Mesodermal cell (in vitro differentiated cells): ENCODE results near the gene OAS3. TPM values are rescaled to one million over a fixed set of nuclear protein-coding genes. Genes with fewer than 3 reads are reported as not detected.

ENCODE experiments used
- H3K27ac ChIP-seq: 2 replicates; pipeline ENCODE4 v1.7.0; 2013; ENCODE audit warnings: mild to moderate bottlenecking, low read depth, low read length, moderate library complexity; ENCODE audit not compliant: severe bottlenecking
- H3K36me3 ChIP-seq: 2 replicates; pipeline ENCODE4 v1.7.1; 2013; ENCODE audit warnings: mild to moderate bottlenecking, low read length, moderate library complexity; ENCODE audit not compliant: control insufficient read depth, insufficient read depth
- H3K4me1 ChIP-seq: one replicate; pipeline ENCODE4 v1.7.1; 2013; ENCODE audit warnings: mild to moderate bottlenecking, low read length; ENCODE audit not compliant: insufficient read depth, control insufficient read depth, poor library complexity, severe bottlenecking
- H3K4me3 ChIP-seq: 2 replicates; pipeline ENCODE4 v1.7.0; 2013; ENCODE audit warnings: low read length, control low read depth, mild to moderate bottlenecking; ENCODE audit not compliant: insufficient read depth, poor library complexity, severe bottlenecking; ENCODE audit errors: extremely low read depth
- H3K9me3 ChIP-seq: 2 replicates; pipeline ENCODE4 v1.7.1; 2013; ENCODE audit warnings: mild to moderate bottlenecking, low read length, moderate library complexity; ENCODE audit not compliant: control insufficient read depth
- WGBS, 2 experiments: methylation state at CpG; one replicate each; pipeline ENCODE4 v1.1.5; 2013; ENCODE audit warnings: missing lambda C conversion rate in 2 of 2; ENCODE audit not compliant: insufficient coverage in 2 of 2; 5-methylcytosine and 5-hydroxymethylcytosine counted together
- polyA plus RNA-seq, 2 experiments: library from polyadenylated mRNA; stranded (reverse); fragments of 50-300 nt; gene quantifications; one replicate each; pipeline ENCODE4 v1.2.3, GENCODE V29; 2013

OAS3 gene
- 1.4 TPM for polyA plus RNA-seq (2013, experiment 1 of 2)
- 1.0 TPM for polyA plus RNA-seq (2013, experiment 2 of 2)

GRCh38 chr12:112937741-112938719 lies at the start of gene OAS3:
TSS of gene OAS3 (plus strand) at chr12:112938474. CDS start at chr12:112938531, 57 bp downstream.
- 25% methylated on average over 44 to 46 of the region's 50 CpGs for WGBS, 2 experiments
- Histone ChIP-seq H3K4me1 (no peaks in the 10 kb centered on the region), H3K27ac (no peak within 1 kb of the TSS), H3K4me3 (peak within 1 kb of the TSS; percentile 33), H3K9me3 (no peaks in the 10 kb centered on the region), H3K36me3 (no peaks in the 10 kb centered on the region)

GRCh38 chr12:112891093-112892024 lies 46.9 kb upstream of the OAS3 start:
- Histone ChIP-seq H3K9me3 (peaks cover 10% of the 10 kb centered on the region), H3K4me1 (peaks cover 4% of the 10 kb centered on the region), H3K36me3 (no peaks in the 10 kb centered on the region), H3K27ac (no peak overlapping the region), H3K4me3 (no peak overlapping the region)
- 94 to 95% methylated on average over 6 of the region's 6 CpGs for WGBS, 2 experiments

- no peaks in the 10 kb centered on the region for H3K9me3 ChIP-seq
- peaks cover 4% of the 10 kb centered on the region for H3K4me1 ChIP-seq
- H3K4me3 ChIP-seq: no peak overlapping the region
- H3K36me3 ChIP-seq: no peaks in the 10 kb centered on the region
- no peak overlapping the region for H3K27ac ChIP-seq
- no CpG with 5 or more reads among the region's 2 CpGs for WGBS, 2 experiments
Observed at GRCh38 chr12:112892856-112893255, 45.4 kb upstream of the OAS3 start.

DNA sequence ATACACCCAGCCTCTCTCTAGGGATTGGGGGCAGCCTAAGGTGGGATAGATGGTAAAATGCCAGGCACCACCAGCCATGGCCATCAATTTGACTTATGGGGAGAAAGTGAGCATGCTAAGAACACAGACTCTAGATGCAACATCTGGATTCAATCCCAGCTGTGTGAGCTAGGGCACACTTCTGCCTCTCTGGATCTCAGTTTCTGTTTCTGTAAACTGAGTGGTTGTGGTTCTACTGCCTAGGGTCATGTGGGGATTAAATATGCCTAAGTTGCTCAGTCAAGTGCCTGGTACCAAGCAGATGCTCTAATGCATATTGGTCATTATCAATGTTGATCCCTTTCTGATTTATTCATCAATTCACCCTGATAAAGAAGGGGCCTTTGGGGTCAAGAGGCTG lies 44.1 kb upstream of the OAS3 start:
- Histone ChIP-seq H3K36me3 (no peaks in the 10 kb centered on the region), H3K4me1 (peaks cover 4% of the 10 kb centered on the region), H3K4me3 (no peak overlapping the region), H3K9me3 (no peaks in the 10 kb centered on the region), H3K27ac (no peak overlapping the region)

DNA sequence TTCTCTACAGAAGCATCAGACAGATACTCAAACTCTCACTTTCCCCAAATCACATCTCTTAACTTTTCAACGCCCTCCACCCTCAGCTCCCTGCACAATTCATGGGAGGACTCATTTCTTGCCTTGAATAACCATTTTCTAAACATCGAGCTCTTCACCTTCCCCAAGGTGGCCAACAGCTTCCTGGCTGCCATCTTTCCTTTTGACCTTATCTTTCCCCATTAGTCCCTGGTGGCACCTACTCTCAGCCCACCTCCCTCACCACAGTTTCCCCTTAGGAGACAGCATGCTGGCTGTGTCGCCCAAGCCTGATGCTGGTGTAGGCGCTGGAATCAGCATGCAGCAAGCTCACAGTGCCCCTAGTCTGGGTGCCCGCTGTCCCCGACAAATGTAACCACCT lies 39.9 kb upstream of the OAS3 start:
- no peaks in the 10 kb centered on the region for H3K36me3 ChIP-seq
- no peaks in the 10 kb centered on the region for H3K9me3 ChIP-seq
- H3K4me1 ChIP-seq: no peaks in the 10 kb centered on the region
- 89 to 94% methylated on average over 5 of the region's 6 CpGs for WGBS, 2 experiments
- H3K4me3 ChIP-seq: no peak overlapping the region
- H3K27ac ChIP-seq: no peak overlapping the region

DNA sequence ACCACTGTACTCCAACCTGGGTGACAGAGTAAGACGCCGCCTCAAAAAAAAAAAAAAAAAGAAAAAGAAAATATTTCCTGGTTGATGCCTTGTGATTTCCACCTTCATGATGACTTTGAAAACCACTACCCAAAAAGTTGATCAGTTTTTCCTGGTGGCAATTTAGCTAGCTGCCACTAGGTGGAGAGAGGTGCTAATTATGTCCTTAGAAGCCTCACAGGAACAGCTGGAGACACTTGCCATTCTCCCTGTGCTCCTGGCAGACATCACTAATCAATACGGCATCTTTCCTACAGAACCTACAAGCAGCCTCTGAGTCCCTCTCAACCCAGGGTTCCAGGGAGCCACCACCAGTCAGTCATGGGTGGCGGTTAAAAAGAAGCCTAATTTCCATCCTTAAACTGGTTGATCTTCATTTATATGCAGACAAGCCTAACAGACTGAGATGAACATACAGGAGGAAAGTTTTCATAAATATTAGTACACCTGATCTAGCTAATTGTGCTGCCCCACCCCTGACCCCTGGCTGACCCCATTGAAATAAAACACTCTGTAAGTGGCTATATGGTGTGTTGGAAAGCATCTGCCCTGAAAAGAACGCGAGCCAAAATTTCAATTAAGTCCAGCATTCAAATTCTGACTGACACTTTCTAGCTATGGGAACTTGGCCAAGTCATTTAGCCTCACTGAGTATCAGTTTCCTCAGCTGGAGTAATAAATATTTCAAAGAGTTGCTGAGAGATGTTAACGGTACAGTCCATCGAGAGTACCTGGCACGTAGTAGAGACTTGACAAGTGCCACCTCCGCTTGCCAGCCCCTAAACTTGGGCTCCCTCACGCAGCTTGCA lies 37.8 kb upstream of the OAS3 start:
- Histone ChIP-seq H3K27ac (no peak overlapping the region), H3K9me3 (no peaks in the 10 kb centered on the region), H3K4me1 (no peaks in the 10 kb centered on the region), H3K4me3 (no peak overlapping the region), H3K36me3 (no peaks in the 10 kb centered on the region)
- 89 to 95% methylated on average over 8 to 10 of the region's 11 CpGs for WGBS, 2 experiments

GRCh38 chr12:112901271-112901670 lies 37.0 kb upstream of the OAS3 start:
- Histone ChIP-seq H3K4me1 (no peaks in the 10 kb centered on the region), H3K9me3 (no peaks in the 10 kb centered on the region), H3K4me3 (no peak overlapping the region), H3K27ac (no peak overlapping the region), H3K36me3 (no peaks in the 10 kb centered on the region)
- WGBS, 2 experiments: 93% methylated on average over 2 of the region's 2 CpGs

DNA sequence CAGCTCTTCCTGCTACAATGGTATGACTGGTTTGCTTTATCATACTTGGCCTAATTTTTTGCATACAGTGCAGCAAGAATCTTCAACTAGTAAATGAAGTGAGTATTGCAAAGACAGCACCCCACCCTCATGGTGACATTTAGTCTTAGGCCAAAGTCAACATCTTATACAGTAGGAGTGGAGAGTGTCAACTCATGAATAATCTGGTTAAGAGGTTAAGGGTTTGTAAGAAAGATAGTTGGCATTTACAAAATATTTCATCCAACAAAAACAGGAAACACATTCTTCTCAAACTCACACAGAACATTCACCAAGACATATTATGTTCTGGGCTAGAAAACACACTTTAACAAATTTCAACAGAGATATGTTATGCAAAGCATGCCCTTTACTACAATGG lies 33.7 kb upstream of the OAS3 start:
- no peaks in the 10 kb centered on the region for H3K36me3 ChIP-seq
- no peak overlapping the region for H3K27ac ChIP-seq
- no peak overlapping the region for H3K4me3 ChIP-seq
- no peaks in the 10 kb centered on the region for H3K4me1 ChIP-seq
- H3K9me3 ChIP-seq: no peaks in the 10 kb centered on the region

- H3K4me1 ChIP-seq: no peaks in the 10 kb centered on the region
- no peaks in the 10 kb centered on the region for H3K36me3 ChIP-seq
- 68 to 92% methylated on average over 3 of the region's 4 CpGs for WGBS, 2 experiments
- no peaks in the 10 kb centered on the region for H3K9me3 ChIP-seq
- H3K27ac ChIP-seq: no peak overlapping the region
- H3K4me3 ChIP-seq: no peak overlapping the region
Observed at GRCh38 chr12:112905451-112906089, 32.7 kb upstream of the OAS3 start.
